ENCODE results near the gene RANBP9.

The RANBP9 gene

GRCh38 chr6:13724182-13724581, 12.5 kb upstream of the RANBP9 start:
- H3K4me3 ChIP-seq (ENCODE audit: control insufficient read depth, low read depth, low read length), result no peak overlapping the region
- no peak for DNase-seq (ENCODE audit: low read depth)
- TF ChIP-seq CTCF (conservative IDR thresholded peaks at IDR 0.05; ENCODE audit: control insufficient read depth, insufficient read depth, low read depth, low read length), result no peak

GRCh38 chr6:13722880-13723279, 11.2 kb upstream of the RANBP9 start:
- DNase-seq (ENCODE audit: low read depth), result no peak
- H3K4me3 ChIP-seq (ENCODE audit: control insufficient read depth, low read depth, low read length), result no peak overlapping the region
- TF ChIP-seq CTCF (conservative IDR thresholded peaks at IDR 0.05; ENCODE audit: control insufficient read depth, insufficient read depth, low read depth, low read length), result no peak

- no peak for TF ChIP-seq CTCF (conservative IDR thresholded peaks at IDR 0.05; ENCODE audit: control insufficient read depth, insufficient read depth, low read depth, low read length)
- no peak overlapping the region for H3K4me3 ChIP-seq (ENCODE audit: control insufficient read depth, low read depth, low read length)
- no peak for DNase-seq (ENCODE audit: low read depth)
These were observed 6.5 kb upstream of the RANBP9 start for GRCh38 chr6:13718123-13718458.

GRCh38 chr6:13716955-13717295, 5.3 kb upstream of the RANBP9 start:
- TF ChIP-seq CTCF (conservative IDR thresholded peaks at IDR 0.05; ENCODE audit: control insufficient read depth, insufficient read depth, low read depth, low read length), result no peak
- DNase-seq (ENCODE audit: low read depth), result no peak

GRCh38 chr6:13716225-13716954, 4.8 kb upstream of the RANBP9 start:
- DNase-seq (ENCODE audit: low read depth), result no peak

More at GRCh38 chr6:13716955-13717295, 5.3 kb upstream of the RANBP9 start:
- H3K4me3 ChIP-seq (ENCODE audit: control insufficient read depth, low read depth, low read length), result no peak overlapping the region

GRCh38 chr6:13715444-13715883, 3.8 kb upstream of the RANBP9 start:
- DNase-seq (ENCODE audit: low read depth), result peak; percentile 56
- H3K4me3 ChIP-seq (ENCODE audit: control insufficient read depth, low read depth, low read length), result no peak overlapping the region
- TF ChIP-seq CTCF (conservative IDR thresholded peaks at IDR 0.05; ENCODE audit: control insufficient read depth, insufficient read depth, low read depth, low read length), result no peak

More at GRCh38 chr6:13716225-13716954, 4.8 kb upstream of the RANBP9 start:
- H3K4me3 ChIP-seq (ENCODE audit: control insufficient read depth, low read depth, low read length), result no peak overlapping the region
- TF ChIP-seq CTCF (conservative IDR thresholded peaks at IDR 0.05; ENCODE audit: control insufficient read depth, insufficient read depth, low read depth, low read length), result no peak

- peak; percentile 77 for DNase-seq (ENCODE audit: low read depth)
- no peak for TF ChIP-seq CTCF (conservative IDR thresholded peaks at IDR 0.05; ENCODE audit: control insufficient read depth, insufficient read depth, low read depth, low read length)
- peak overlapping the region; percentile 64 for H3K4me3 ChIP-seq (ENCODE audit: control insufficient read depth, low read depth, low read length)
These were observed 914 bp upstream of the RANBP9 start for GRCh38 chr6:13712599-13712898.

Data from fibroblast of mammary gland (primary cell).